HG02885 (cell line): ENCODE data around the gene COL8A2.
A peak's percentile ranks its signal among the peaks of the same experiment; 100 is the strongest.
"Not testable (repeated sequence)": the region's sequence is repeated elsewhere in the genome, so short reads cannot be mapped to it uniquely, and the experiment has no call there.

Source experiments
- ATAC-seq: cut with Tn5 transposase; IDR thresholded peaks from one replicate; pipeline ENCODE4 v1.9.1; 2021; ENCODE audit warnings: mild to moderate bottlenecking; ENCODE audit not compliant: unreplicated experiment, poor library complexity

The COL8A2 gene

GRCh38 chr1:36125129-36125991 lies at the start of gene COL8A2:
COL8A2 (minus strand) TSS chr1:36125222; CDS start chr1:36100242, 24,980 bp downstream.
- no peak for ATAC-seq

GRCh38 chr1:36174713-36175112 lies 49.7 kb upstream of the COL8A2 start:
- no peak for ATAC-seq

- ATAC-seq: no peak
These were observed 48.0 kb upstream of the COL8A2 start for GRCh38 chr1:36172983-36173382.

DNA sequence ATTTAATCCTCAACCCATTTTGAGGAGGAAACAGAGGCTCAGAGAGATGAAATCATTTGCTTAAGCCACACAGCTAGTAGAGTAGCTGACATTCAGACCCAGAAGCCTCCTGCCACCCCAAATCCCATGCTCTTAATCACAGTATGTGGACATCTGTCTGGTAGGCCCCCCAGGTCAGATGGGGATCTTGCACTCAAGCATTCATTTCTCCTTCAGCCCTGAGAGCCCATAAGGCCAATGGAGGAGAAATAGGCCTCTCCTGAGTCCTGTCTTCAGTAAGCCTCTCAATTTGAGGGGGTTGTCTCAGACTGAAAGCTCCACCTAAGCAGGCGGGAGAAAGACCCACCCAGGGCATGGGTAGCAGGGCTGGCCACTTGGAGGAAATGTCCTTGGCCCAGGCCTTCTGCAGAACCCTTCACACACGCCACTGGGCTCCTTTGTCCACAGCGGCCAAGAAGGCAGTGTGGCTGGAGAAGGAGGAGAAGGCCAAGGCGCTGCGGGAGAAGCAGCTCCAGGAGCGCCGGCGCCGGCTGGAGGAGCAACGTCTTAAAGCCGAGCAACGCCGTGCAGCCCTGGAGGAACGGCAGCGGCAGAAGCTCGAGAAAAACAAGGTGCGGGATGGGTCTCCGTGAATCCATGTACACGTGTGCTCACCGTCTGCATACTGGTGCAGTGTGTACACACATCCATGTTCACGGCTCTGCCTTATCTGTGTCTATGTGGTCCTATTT lies 47.2 kb upstream of the COL8A2 start:
- no peak for ATAC-seq

DNA sequence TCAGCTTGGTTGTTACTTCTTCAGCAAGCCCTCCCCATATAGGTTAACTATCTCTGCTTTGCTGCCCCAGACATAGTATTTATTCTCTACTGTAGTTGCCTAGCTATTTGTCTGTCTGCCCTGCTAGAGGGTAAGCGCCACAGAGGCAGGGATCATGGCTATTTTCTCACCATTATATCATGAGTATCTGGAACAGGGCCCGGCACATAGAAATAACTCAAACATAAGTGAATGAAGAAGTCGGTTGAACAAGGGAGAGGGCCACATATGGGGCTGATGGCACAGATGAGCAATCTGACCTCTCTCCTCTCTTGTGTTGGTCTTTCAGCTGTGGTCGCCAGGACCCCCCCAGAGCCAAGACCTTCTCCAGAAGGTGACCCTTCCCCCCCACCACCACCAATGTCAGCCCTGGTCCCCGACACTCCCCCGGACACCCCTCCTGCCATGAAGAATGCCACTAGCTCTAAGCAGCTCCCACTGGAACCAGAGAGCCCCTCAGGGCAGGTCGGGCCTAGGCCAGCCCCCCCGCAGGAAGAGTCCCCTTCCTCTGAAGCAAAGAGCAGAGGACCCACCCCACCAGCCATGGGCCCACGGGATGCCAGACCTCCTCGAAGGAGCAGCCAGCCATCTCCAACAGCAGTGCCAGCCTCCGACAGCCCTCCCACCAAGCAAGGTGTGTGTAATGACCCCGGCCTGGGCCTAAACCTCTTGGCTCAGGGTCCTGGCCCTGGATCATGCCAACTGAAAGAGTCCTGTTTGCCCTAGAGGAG lies 45.8 kb upstream of the COL8A2 start:
- ATAC-seq: no peak

GRCh38 chr1:36168514-36168913 lies 43.5 kb upstream of the COL8A2 start:
- ATAC-seq: no peak

DNA sequence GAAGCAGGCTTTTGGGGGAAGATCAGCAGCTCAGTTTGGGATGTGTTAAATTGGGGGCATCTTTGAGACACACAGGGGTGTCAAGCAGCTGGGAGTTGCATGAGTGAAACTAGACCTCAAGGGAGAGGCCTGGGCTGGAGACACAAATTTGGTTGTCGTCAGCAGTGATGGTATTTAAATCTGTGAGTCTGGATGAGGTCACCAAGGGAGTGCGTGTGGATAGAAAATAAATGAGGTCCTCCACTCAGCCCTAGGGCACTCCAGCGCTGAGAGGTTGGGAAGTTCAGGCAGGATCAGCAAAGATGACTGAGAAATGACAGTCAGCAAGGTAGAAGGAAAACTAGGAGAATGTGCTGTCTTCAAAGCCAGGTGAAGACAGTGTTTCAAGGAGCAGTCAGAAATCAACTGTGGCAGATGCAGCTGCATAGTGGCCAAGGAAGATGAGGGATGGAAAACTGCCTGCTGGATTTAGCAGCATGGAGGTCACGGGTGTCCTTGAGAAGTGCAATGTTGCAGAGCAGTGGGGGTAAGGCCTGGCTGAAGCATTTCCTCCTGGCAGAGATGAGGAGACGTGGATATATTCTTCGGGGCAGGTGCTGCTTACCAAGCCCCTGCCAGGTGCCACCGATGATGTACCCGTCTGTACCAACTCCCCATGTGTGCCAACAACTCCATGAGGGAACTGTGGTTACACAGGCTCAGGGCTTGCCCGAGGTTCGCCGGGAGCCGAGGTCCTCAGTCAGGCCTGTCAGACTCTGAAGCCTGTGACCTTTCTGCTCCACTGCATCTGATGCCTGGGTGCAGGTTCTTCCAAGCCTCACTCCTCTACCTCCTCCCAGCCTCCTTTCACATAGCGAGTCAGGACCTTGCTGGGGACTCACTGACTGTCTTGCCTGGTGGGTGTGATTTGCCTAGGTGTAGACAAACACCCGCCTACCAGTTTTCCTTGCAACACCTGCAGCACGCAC lies 42.2 kb upstream of the COL8A2 start:
- ATAC-seq: no peak

DNA sequence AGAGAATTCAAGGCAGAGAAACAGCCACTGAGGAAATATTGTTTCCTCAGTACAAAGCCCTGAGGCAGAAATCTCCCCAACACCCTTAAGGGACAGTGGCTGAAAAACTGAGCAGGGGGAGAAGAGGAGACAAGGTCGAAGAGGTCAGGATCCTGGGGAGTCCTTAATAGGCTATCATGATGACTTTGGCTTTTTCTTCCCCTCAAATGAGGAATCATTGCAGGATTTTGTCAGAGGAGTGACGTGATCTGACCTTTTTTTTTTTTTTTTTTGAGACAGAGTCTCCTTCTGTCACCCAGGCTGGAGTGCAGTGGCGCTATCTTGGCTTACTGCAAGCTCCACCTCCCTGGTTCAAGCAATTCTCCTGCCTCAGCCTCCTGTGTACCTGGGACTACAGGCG lies 41.1 kb upstream of the COL8A2 start:
- no peak for ATAC-seq

DNA sequence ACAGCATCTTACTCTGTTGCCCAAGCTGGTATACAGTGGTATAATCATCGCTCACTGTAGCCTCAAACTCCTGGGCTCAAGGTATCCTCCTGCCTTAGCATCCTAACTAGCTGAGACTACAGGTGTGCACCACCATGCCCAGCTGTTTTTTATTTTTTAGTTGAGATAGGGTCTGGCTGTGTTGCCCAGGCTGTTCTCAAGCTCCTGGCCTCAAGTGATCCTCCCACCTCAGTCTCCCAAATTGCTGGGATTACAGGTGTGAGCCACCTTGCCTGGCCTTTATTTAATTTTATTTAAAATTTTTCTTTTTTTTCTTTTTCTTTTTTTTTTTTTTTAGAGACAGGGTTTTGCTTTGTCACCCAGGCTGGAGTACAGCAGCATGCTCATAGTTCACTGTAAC lies 40.1 kb upstream of the COL8A2 start:
- no peak for ATAC-seq

DNA sequence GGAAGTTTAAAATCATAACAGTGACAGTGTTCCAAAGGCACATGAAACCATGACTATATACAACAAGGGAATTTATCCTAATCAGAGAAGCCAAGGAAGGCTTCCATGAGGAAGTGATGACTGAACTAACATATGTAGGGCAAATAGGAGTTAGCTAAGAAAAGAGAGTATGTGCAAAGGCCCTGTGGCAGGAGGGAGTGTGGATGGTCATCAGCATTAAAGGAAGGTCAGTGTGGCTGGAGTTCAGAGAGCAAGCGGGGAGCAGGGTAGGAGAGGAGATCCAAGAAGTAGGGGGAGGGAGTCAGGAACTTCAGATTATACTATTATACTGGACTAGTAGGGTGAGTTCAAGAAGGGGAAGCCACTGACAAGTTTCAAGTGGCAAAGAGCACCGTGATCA lies 39.3 kb upstream of the COL8A2 start:
- ATAC-seq: no peak

- ATAC-seq: no peak
These were observed 38.4 kb upstream of the COL8A2 start for GRCh38 chr1:36163426-36163825.

GRCh38 chr1:36162680-36163239 lies 37.7 kb upstream of the COL8A2 start:
- no peak for ATAC-seq

- no peak for ATAC-seq
These were observed 36.9 kb upstream of the COL8A2 start for GRCh38 chr1:36161641-36162531.

- peak; percentile 32 for ATAC-seq
These were observed 36.0 kb upstream of the COL8A2 start for GRCh38 chr1:36160949-36161485.

GRCh38 chr1:36160388-36160948 lies 35.4 kb upstream of the COL8A2 start:
- no peak for ATAC-seq

DNA sequence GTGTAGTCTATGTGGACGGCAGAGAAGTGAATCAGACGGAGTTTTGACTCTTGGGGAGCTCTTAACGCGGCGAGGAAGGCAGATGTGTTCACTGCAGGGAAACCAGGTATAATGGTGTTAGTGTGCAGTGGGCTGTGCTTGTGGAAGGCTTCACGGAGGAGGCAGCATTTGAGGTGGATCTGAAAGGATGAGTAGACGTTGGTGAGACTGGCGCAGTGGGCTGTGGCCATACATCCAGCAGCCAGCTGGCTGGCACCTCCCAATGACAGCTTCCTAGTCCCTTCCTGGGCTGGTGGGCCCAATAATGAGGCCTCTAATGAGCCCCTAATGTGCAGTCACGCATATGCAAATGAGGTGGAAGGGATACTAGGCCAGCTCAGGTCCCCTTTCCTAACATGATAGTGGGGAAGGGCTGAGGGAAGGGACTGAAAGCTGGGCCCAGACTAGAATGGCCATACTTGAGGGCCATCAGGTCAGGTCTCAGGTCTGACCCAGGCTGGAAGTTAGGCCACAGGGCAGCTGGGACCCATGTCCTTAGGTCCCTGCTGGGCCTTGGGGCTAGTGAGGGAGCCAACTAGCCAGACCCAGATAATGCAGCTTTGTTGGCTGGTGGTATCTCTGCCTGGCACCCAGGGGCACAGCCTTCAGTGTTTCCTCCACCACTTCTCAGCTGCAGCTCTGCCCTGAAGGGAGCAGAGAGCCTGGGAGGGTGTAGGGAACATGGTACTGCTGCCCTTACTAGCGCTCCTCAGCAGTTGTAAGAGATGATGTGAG lies 34.8 kb upstream of the COL8A2 start:
- no peak for ATAC-seq

GRCh38 chr1:36158827-36159252 lies 33.8 kb upstream of the COL8A2 start:
- ATAC-seq: not testable (repeated sequence)
